NT2/D1 (cell line): ENCODE results near the gene RPS6KA2.

Source experiments
- DNase-seq: peaks from one replicate; pipeline ENCODE4 v3.0.0-alpha.2; 2011; ENCODE audit warnings: low read depth, low spot score
- H3K27me3 ChIP-seq: 2 replicates; pipeline ENCODE4 v1.6.0; 2011; ENCODE audit warnings: mild to moderate bottlenecking; ENCODE audit not compliant: insufficient read length, insufficient read depth
- H3K36me3 ChIP-seq: 2 replicates; pipeline ENCODE4 v1.6.1; 2011; ENCODE audit warnings: mild to moderate bottlenecking, low read length, mixed read lengths; ENCODE audit not compliant: insufficient read depth, insufficient read length
- H3K4me1 ChIP-seq: 2 replicates; pipeline ENCODE4 v1.5.1; 2011; ENCODE audit not compliant: insufficient read depth, insufficient read length
- H3K4me3 ChIP-seq: 2 replicates; pipeline ENCODE4 v1.5.1; 2011; ENCODE audit warnings: low read depth; ENCODE audit not compliant: insufficient read length
- H3K9ac ChIP-seq: 2 replicates; pipeline ENCODE4 v1.6.0; 2011; ENCODE audit warnings: low read depth; ENCODE audit not compliant: insufficient read length
- H3K9me3 ChIP-seq: 2 replicates; pipeline ENCODE4 v1.5.1; 2011; ENCODE audit warnings: mild to moderate bottlenecking, low read length; ENCODE audit not compliant: insufficient read depth
- SUZ12 ChIP-seq: IDR thresholded peaks from 2 replicates; pipeline ENCODE4 v1.6.1; 2011; ENCODE audit not compliant: insufficient read length, insufficient read depth; ENCODE audit errors: extremely low read depth
- YY1 ChIP-seq: IDR thresholded peaks from 2 replicates; pipeline ENCODE4 v1.6.1; 2011; ENCODE audit not compliant: insufficient read length, insufficient read depth
- ZNF274 ChIP-seq: IDR thresholded peaks from 2 replicates; pipeline ENCODE4 v1.6.1; 2011; ENCODE audit warnings: mild to moderate bottlenecking, low read depth, low read length

The RPS6KA2 gene

GRCh38 chr6:166497087-166497899 is 129.8 kb downstream of the RPS6KA2 start:
- Histone ChIP-seq H3K9ac (no peak overlapping the region), H3K36me3 (peaks cover 7% of the 10 kb centered on the region), H3K4me3 (no peak overlapping the region), H3K4me1 (no peaks in the 10 kb centered on the region), H3K9me3 (no peaks in the 10 kb centered on the region), H3K27me3 (no peaks in the 10 kb centered on the region)
- DNase-seq, result no peak
- TF ChIP-seq SUZ12 (no peak), ZNF274 (no peak), YY1 (no peak)

DNA sequence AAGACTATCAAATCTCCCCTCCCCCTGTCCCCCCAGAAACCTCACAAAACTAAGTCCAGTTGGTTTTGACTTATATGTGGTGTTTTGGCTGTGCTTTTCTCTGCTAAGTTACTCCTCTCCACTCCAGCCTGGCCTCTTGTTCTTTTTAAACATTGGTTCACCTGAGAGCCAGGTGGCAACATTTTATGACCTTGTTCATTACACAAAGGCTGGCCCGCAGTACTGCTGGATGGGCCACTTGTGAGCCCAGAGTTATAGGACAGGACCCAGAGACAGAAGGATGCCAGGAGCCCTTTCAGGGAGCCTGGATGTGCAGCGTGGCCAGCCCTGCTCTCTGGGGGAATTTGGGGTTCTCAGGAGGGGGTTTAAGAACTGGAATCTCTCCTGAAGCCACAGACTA is 130.6 kb downstream of the RPS6KA2 start:
- DNase-seq, result no peak
- Histone ChIP-seq H3K36me3 (peaks cover 7% of the 10 kb centered on the region), H3K9me3 (no peaks in the 10 kb centered on the region), H3K27me3 (no peaks in the 10 kb centered on the region), H3K9ac (no peak overlapping the region), H3K4me3 (no peak overlapping the region), H3K4me1 (no peaks in the 10 kb centered on the region)
- TF ChIP-seq SUZ12 (no peak), ZNF274 (no peak), YY1 (no peak)

DNA sequence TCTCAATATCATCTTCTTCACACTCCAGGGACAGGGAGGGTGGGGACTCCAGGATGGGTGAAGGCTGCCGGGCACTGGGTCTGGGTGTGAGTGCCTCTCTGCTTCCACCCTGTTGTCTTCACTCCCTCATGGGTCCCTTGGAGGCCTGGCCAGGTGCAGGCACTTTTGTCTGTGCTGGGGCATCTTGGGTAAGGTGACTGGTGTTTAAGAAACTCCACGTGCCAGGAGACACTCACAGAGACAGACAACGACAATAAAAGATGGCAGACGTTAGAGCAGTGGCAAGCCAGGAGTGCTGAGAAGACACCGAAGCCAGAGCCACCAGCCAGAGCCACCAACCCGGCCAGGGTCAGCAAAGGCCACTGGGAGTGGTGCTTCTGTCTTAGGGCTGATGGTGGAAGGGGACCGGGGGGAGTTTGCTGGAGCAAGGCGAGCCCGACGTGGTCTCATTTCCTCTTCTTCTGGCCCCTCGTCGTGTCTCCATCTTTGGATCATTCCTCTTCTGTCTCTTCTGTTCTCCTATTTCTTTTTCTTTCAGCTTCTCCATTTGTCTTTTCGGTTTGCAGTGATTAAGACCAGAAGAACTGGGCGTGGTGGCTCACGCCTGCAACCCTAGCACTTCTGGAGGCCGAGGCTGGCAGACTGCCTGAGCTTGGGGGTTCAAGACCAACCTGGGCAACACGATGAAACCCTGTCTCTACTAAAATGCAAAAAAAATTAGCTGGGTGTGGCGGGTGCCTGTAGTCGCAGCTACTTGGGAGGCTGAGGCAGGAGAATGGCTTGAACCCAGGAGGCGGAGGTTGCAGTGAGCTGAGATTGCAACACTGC is 131.3 kb downstream of the RPS6KA2 start:
- H3K36me3 ChIP-seq, result peaks cover 7% of the 10 kb centered on the region
- no peak for DNase-seq

DNA sequence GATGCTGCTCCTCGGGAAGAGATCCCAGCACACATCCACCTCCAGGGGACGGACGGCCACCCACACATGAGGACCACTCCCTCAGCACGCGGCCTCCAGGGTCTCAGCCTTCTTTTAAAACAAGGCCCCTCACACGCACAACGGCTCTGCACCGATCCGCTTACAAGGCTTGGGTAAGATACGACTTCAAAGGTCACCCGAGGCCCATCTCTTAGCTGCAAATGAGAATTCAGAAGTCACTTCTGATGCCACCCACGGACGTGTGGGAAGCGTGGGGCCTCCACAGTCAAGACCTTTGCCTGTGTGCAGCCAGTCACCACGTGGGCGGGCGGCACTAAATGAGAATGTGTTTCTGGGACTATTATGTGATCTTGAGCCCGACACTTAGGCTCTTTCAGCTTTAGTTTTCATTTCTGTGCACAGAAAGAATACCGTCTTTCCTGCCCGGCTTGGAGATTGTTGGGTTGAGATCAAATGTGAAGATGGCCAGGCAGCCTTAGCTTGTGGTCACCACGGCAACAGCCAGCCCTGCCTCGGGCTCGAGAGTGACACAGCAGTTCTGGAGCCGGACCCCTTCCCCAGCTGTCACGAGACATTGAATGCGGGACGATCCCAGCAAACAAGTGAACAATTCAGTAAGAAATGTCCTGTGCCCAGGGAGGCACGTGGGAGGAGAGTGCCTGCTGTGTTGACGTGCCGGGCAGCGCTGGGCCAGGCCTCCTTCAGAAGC is 132.1 kb downstream of the RPS6KA2 start:
- peaks cover 7% of the 10 kb centered on the region for H3K36me3 ChIP-seq
- H3K27me3 ChIP-seq, result no peaks in the 10 kb centered on the region
- H3K9ac ChIP-seq, result no peak overlapping the region
- no peak for DNase-seq
- H3K4me1 ChIP-seq, result no peaks in the 10 kb centered on the region
- TF ChIP-seq SUZ12, result no peak
- TF ChIP-seq YY1, result no peak
- TF ChIP-seq ZNF274, result no peak
- H3K4me3 ChIP-seq, result no peak overlapping the region
- no peaks in the 10 kb centered on the region for H3K9me3 ChIP-seq

More for the DNA sequence above, 131.3 kb downstream of the RPS6KA2 start:
- no peaks in the 10 kb centered on the region for H3K9me3 ChIP-seq
- H3K4me1 ChIP-seq, result no peaks in the 10 kb centered on the region
- H3K4me3 ChIP-seq, result no peak overlapping the region
- H3K9ac ChIP-seq, result no peak overlapping the region
- H3K27me3 ChIP-seq, result no peaks in the 10 kb centered on the region
- TF ChIP-seq YY1, result no peak
- TF ChIP-seq SUZ12, result no peak
- no peak for TF ChIP-seq ZNF274

- Histone ChIP-seq H3K36me3 (peaks cover 7% of the 10 kb centered on the region), H3K9me3 (no peaks in the 10 kb centered on the region), H3K9ac (no peak overlapping the region), H3K4me1 (no peaks in the 10 kb centered on the region), H3K27me3 (no peaks in the 10 kb centered on the region), H3K4me3 (no peak overlapping the region)
- DNase-seq, result no peak
- TF ChIP-seq ZNF274, result no peak
- no peak for TF ChIP-seq YY1
- TF ChIP-seq SUZ12, result no peak
Observed at GRCh38 chr6:166494101-166494441, 133.0 kb downstream of the RPS6KA2 start.

GRCh38 chr6:166493427-166494100 is 133.5 kb downstream of the RPS6KA2 start:
- Histone ChIP-seq H3K36me3 (peaks cover 7% of the 10 kb centered on the region), H3K27me3 (no peaks in the 10 kb centered on the region), H3K9me3 (no peaks in the 10 kb centered on the region), H3K4me3 (no peak overlapping the region), H3K9ac (no peak overlapping the region), H3K4me1 (no peaks in the 10 kb centered on the region)
- TF ChIP-seq YY1 (no peak), SUZ12 (no peak), ZNF274 (no peak)
- DNase-seq, result no peak
